GM10248 (cell line): ENCODE measurements around the gene CAMK2D.
"Not testable (repeated sequence)": the region's sequence is repeated elsewhere in the genome, so short reads cannot be mapped to it uniquely, and the experiment has no call there.

Source experiments
- CTCF ChIA-PET: fragments of 300-600 bp; sonication (Branson Sonifier 250); formaldehyde crosslinking; extraction: SDS; loops from one replicate; lab custom pipeline; 2021; ENCODE audit warnings: antibody characterized with exemption; lab: Yijun Ruan, JAX
- POLR2A ChIA-PET: fragments of 350-650 bp; sonication (Branson Sonifier 250); formaldehyde crosslinking; extraction: SDS; loops from one replicate; lab custom pipeline; 2020; ENCODE audit warnings: antibody characterized with exemption; lab: Yijun Ruan, JAX
- DNase-seq: peaks from one replicate; pipeline ENCODE4 v3.0.0; 2012; ENCODE audit errors: extremely low spot score
- CTCF ChIP-seq: IDR thresholded peaks from 2 replicates; pipeline ENCODE4 v1.5.1; 2012; ENCODE audit warnings: mild to moderate bottlenecking, low read depth; ENCODE audit errors: extremely low read depth, missing control alignments, control extremely low read depth

CAMK2D gene

GRCh38 chr4:113711883-113712662 is 49.5 kb downstream of the CAMK2D start:
- no peak for TF ChIP-seq CTCF
- ChIA-PET CTCF (no interaction called here), POLR2A (no interaction called here)
- DNase-seq = no peak

- DNase-seq = no peak
- no peak for TF ChIP-seq CTCF
- ChIA-PET POLR2A (no interaction called here), CTCF (interaction anchor here (1.1 to 2.9 kb wide), 2 partner anchors 9 to 14 kb away, joined by 3 to 9 read pairs; no protein-coding TSS in a partner anchor)
These were observed 53.3 kb downstream of the CAMK2D start for GRCh38 chr4:113708250-113708649.

GRCh38 chr4:113707048-113707447 is 54.5 kb downstream of the CAMK2D start:
- DNase-seq = no peak
- POLR2A ChIA-PET = no interaction called here
- CTCF ChIA-PET = no interaction called here
- TF ChIP-seq CTCF = no peak

GRCh38 chr4:113705097-113705496 is 56.4 kb downstream of the CAMK2D start:
- DNase-seq, POLR2A ChIA-PET: not testable (repeated sequence)
- CTCF ChIA-PET = interaction anchor here (1.2 to 1.5 kb wide), 3 partner anchors 10 to 78 kb away, joined by 3 to 4 read pairs (median 4); no protein-coding TSS in a partner anchor

- POLR2A ChIA-PET, DNase-seq: not testable (repeated sequence)
- CTCF ChIA-PET = interaction anchor here (2.0 kb wide), 1 partner anchor 9 kb away, joined by 4 read pairs; no protein-coding TSS in a partner anchor
These were observed 58.9 kb downstream of the CAMK2D start for GRCh38 chr4:113702596-113702995.

- DNase-seq = no peak
- POLR2A ChIA-PET = no interaction called here
- CTCF ChIA-PET = interaction anchor here (0.7 to 2.0 kb wide), 4 partner anchors 10 to 42 kb away, joined by 3 to 7 read pairs (median 3); no protein-coding TSS in a partner anchor
- TF ChIP-seq CTCF = no peak
These were observed 60.4 kb downstream of the CAMK2D start for GRCh38 chr4:113701169-113701568.

- DNase-seq = no peak
- POLR2A ChIA-PET = no interaction called here
- CTCF ChIA-PET = interaction anchor here (0.8 to 2.0 kb wide), 3 partner anchors 10 to 43 kb away, joined by 3 to 7 read pairs (median 3); no protein-coding TSS in a partner anchor
- TF ChIP-seq CTCF = no peak
These were observed 60.9 kb downstream of the CAMK2D start for GRCh38 chr4:113700602-113701150.
